ENCODE measurements around the gene PRPF40A.

The PRPF40A gene

DNA sequence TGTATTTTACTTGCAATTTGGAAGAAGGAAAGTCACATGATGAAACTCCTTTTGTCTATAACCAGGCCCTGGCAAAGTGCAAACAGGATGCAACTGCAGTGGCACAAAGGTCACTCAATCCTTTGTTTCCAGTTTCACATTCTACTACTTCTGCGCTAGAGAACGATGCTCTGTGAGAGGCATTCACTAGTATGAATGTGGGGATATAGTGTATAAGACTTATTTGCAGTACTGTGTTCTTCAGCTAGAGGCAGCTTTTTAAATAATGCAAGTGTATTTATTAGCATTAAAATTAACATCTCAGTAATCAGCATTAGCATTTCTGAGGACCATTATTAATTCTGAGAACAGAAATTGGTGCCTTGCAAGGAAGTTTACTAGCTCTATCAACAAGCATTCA is 68.9 kb downstream of the PRPF40A start:
- Histone ChIP-seq H3K36me3 (ENCODE audit: control insufficient read depth in 4 of 4, insufficient read depth in 4 of 4, low read length in 3 of 4) (peaks cover 4 to 26% (median 7%) of the 10 kb centered on the region in 4 experiments), H3K27ac (ENCODE audit: insufficient read depth in 1 of 2, low read depth in 1 of 2, low read length in 2 of 2, poor library complexity in 1 of 2, severe bottlenecking in 2 of 2) (no peak overlapping the region), H3K27me3 (replicated peaks in 2 of 5; ENCODE audit: control insufficient read depth in 4 of 5, insufficient read depth in 5 of 5, low read length in 4 of 5) (no peaks in the 10 kb centered on the region), H3K4me1 (ENCODE audit: control extremely low read depth in 1 of 4, control insufficient read depth in 4 of 4, insufficient read depth in 4 of 4, low read length in 3 of 4) (no peaks in the 10 kb centered on the region), H3K4me3 (ENCODE audit: control insufficient read depth in 1 of 7, extremely low read depth in 1 of 7, insufficient read depth in 4 of 7, low read depth in 2 of 7, low read length in 6 of 7) (no peak overlapping the region), H3K9me3 (ENCODE audit: control extremely low read depth in 1 of 5, control insufficient read depth in 4 of 5, insufficient read depth in 2 of 5, low read depth in 1 of 5, low read length in 4 of 5) (no peaks in the 10 kb centered on the region)
- no CpG with 5 or more reads among the region's 2 CpGs for WGBS (ENCODE audit: insufficient coverage)
- ChIA-PET POLR2A (no interaction called here), CTCF (interaction anchor here (0.8 to 2.3 kb wide), 5 partner anchors 10 to 610 kb away, joined by 3 to 17 read pairs (median 3); no protein-coding TSS in a partner anchor)
- peak in 2 of 3 donors; percentile 22 to 25 for DNase-seq

DNA sequence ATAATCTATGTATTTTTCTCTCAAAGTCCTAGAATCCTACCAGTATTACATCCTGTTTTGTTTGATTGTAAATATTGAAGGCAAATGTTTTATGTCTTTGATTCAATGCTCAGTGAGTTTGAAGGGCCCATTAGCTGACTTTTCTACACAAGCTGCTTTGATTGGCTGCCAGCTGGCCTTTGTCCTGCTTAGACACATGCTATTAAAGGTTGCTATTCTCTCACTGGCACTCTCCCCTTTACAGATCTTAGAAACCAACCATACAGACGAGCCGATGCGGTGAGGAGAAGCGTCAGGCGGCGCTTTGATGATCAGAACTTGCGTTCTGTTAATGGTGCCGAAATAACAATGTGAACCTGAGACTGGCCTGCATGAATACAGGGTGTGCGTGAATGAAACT is 69.7 kb downstream of the PRPF40A start:
- 95% methylated on average over 9 of the region's 9 CpGs for WGBS (ENCODE audit: insufficient coverage)
- H3K27me3 ChIP-seq (replicated peaks in 2 of 5; ENCODE audit: control insufficient read depth in 4 of 5, insufficient read depth in 5 of 5, low read length in 4 of 5), result no peaks in the 10 kb centered on the region
- H3K4me3 ChIP-seq (ENCODE audit: control insufficient read depth in 1 of 7, extremely low read depth in 1 of 7, insufficient read depth in 4 of 7, low read depth in 2 of 7, low read length in 6 of 7), result no peak overlapping the region
- no peaks in the 10 kb centered on the region for H3K4me1 ChIP-seq (ENCODE audit: control extremely low read depth in 1 of 4, control insufficient read depth in 4 of 4, insufficient read depth in 4 of 4, low read length in 3 of 4)
- H3K36me3 ChIP-seq (ENCODE audit: control insufficient read depth in 4 of 4, insufficient read depth in 4 of 4, low read length in 3 of 4), result peaks cover 2 to 19% (median 3%) of the 10 kb centered on the region in 4 experiments
- DNase-seq, result no peak
- H3K27ac ChIP-seq (ENCODE audit: insufficient read depth in 1 of 2, low read depth in 1 of 2, low read length in 2 of 2, poor library complexity in 1 of 2, severe bottlenecking in 2 of 2), result no peak overlapping the region
- CTCF ChIA-PET, result interaction anchor here (0.7 to 2.3 kb wide), 4 partner anchors 9 to 33 kb away, joined by 4 to 17 read pairs (median 8); no protein-coding TSS in a partner anchor
- no peaks in the 10 kb centered on the region for H3K9me3 ChIP-seq (ENCODE audit: control extremely low read depth in 1 of 5, control insufficient read depth in 4 of 5, insufficient read depth in 2 of 5, low read depth in 1 of 5, low read length in 4 of 5)
- POLR2A ChIA-PET, result no interaction called here

DNA sequence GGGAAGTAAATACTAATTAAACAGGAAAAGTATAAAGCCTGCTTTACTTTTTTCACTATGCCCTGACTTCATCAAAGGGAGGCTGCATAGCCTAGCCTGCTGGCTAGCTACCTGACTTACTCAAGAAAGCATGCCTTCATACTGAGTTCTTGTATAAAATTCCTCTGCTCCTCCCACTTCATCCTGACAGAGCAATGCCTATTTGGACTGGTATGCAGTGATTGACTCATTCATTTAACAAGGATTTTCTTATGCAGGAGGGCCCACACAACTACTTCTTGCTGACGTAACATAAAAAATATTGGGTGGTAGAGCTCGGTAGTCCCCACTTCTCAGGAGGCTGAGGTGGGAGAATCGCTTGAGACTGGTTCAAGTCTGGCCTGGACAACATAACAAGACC is 70.5 kb downstream of the PRPF40A start:
- POLR2A ChIA-PET, result no interaction called here
- no peaks in the 10 kb centered on the region for H3K4me1 ChIP-seq (ENCODE audit: control extremely low read depth in 1 of 4, control insufficient read depth in 4 of 4, insufficient read depth in 4 of 4, low read length in 3 of 4)

DNA sequence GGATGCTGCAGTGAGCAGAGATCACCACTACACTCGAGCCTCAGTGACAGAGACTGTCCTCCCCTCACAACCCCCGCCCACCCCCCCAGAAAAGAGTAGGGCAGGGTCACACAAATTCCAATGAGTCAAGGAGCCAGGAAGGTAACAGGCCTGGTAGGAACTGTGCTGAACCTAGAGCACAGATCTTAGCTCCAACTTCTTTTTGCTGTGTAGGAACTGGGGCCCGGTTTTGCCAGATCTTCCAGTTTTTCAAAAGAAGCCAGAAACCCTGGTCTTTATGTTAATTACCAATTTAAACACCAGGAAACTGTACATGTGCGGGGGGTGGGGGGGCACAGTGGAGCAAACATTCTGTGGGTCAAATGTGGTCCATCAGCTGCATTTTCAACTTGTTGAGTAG is 71.0 kb downstream of the PRPF40A start:
- no peaks in the 10 kb centered on the region for H3K4me1 ChIP-seq (ENCODE audit: control extremely low read depth in 1 of 4, control insufficient read depth in 4 of 4, insufficient read depth in 4 of 4, low read length in 3 of 4)
- no peak overlapping the region for H3K4me3 ChIP-seq (ENCODE audit: control insufficient read depth in 1 of 7, extremely low read depth in 1 of 7, insufficient read depth in 4 of 7, low read depth in 2 of 7, low read length in 6 of 7)
- WGBS (ENCODE audit: insufficient coverage), result 100% methylated on average over 1 of the region's 4 CpGs
- H3K36me3 ChIP-seq (ENCODE audit: control insufficient read depth in 4 of 4, insufficient read depth in 4 of 4, low read length in 3 of 4), result peaks cover 0 to 10% (median 3%) of the 10 kb centered on the region in 4 experiments
- H3K27me3 ChIP-seq (replicated peaks in 2 of 5; ENCODE audit: control insufficient read depth in 4 of 5, insufficient read depth in 5 of 5, low read length in 4 of 5), result no peaks in the 10 kb centered on the region
- POLR2A ChIA-PET, result no interaction called here
- H3K9me3 ChIP-seq (ENCODE audit: control extremely low read depth in 1 of 5, control insufficient read depth in 4 of 5, insufficient read depth in 2 of 5, low read depth in 1 of 5, low read length in 4 of 5), result no peaks in the 10 kb centered on the region
- CTCF ChIA-PET, result interaction anchor here (0.9 to 2.2 kb wide), 3 partner anchors 11 to 457 kb away, joined by 3 to 17 read pairs (median 6); no protein-coding TSS in a partner anchor
- no peak for DNase-seq
- H3K27ac ChIP-seq (ENCODE audit: insufficient read depth in 1 of 2, low read depth in 1 of 2, low read length in 2 of 2, poor library complexity in 1 of 2, severe bottlenecking in 2 of 2), result no peak overlapping the region

More for the DNA sequence above, 70.5 kb downstream of the PRPF40A start:
- H3K36me3 ChIP-seq (ENCODE audit: control insufficient read depth in 4 of 4, insufficient read depth in 4 of 4, low read length in 3 of 4), result peaks cover 0 to 11% (median 3%) of the 10 kb centered on the region in 4 experiments
- H3K27me3 ChIP-seq (replicated peaks in 2 of 5; ENCODE audit: control insufficient read depth in 4 of 5, insufficient read depth in 5 of 5, low read length in 4 of 5), result no peaks in the 10 kb centered on the region
- no peak for DNase-seq
- WGBS (ENCODE audit: insufficient coverage), result 100% methylated on average over 3 of the region's 3 CpGs
- H3K9me3 ChIP-seq (ENCODE audit: control extremely low read depth in 1 of 5, control insufficient read depth in 4 of 5, insufficient read depth in 2 of 5, low read depth in 1 of 5, low read length in 4 of 5), result no peaks in the 10 kb centered on the region
- H3K27ac ChIP-seq (ENCODE audit: insufficient read depth in 1 of 2, low read depth in 1 of 2, low read length in 2 of 2, poor library complexity in 1 of 2, severe bottlenecking in 2 of 2), result no peak overlapping the region
- CTCF ChIA-PET, result interaction anchor here (0.7 to 2.3 kb wide), 5 partner anchors 8 to 458 kb away, joined by 3 to 17 read pairs (median 6); no protein-coding TSS in a partner anchor
- H3K4me3 ChIP-seq (ENCODE audit: control insufficient read depth in 1 of 7, extremely low read depth in 1 of 7, insufficient read depth in 4 of 7, low read depth in 2 of 7, low read length in 6 of 7), result no peak overlapping the region

DNA sequence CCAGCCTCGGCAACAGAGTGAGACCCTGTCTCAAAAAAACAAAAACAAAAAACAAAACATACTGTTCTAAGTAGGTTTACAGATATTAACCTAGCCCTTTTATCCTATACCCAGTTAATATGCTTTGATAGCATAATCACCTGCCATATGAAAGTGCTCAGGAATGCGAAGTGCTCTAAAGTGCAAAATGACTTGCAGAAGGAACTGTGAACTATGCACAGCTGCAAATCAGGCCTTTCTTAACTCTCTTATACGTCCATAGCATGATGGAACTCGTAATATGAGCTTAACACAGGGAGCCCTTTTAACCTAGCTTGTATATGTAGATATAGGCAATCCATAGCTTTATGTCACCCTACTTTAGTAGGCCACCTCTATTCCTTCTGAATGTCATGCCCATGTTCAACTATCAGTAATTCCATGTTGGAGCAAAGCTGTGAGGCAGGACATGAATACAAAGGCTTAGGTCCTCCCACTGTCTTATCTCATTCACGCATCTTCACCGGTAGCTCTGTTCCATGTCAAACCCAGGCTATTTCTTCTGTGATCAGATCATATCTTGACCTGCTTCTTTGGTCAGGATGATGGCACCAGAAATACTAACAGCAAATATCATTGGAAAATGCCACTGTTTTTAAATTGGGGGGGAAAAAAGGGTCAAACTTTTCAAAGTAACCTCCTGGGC is 72.9 kb downstream of the PRPF40A start:
- ChIA-PET POLR2A (no interaction called here), CTCF (interaction anchor here (0.7 to 1.6 kb wide), 3 partner anchors 8 to 598 kb away, joined by 3 to 7 read pairs (median 3); no protein-coding TSS in a partner anchor)
- 94% methylated on average over 4 of the region's 6 CpGs for WGBS (ENCODE audit: insufficient coverage)
- Histone ChIP-seq H3K4me1 (ENCODE audit: control extremely low read depth in 1 of 4, control insufficient read depth in 4 of 4, insufficient read depth in 4 of 4, low read length in 3 of 4) (no peaks in the 10 kb centered on the region), H3K9me3 (ENCODE audit: control extremely low read depth in 1 of 5, control insufficient read depth in 4 of 5, insufficient read depth in 2 of 5, low read depth in 1 of 5, low read length in 4 of 5) (no peaks in the 10 kb centered on the region), H3K27ac (ENCODE audit: insufficient read depth in 1 of 2, low read depth in 1 of 2, low read length in 2 of 2, poor library complexity in 1 of 2, severe bottlenecking in 2 of 2) (no peak overlapping the region), H3K27me3 (replicated peaks in 2 of 5; ENCODE audit: control insufficient read depth in 4 of 5, insufficient read depth in 5 of 5, low read length in 4 of 5) (no peaks in the 10 kb centered on the region), H3K4me3 (ENCODE audit: control insufficient read depth in 1 of 7, extremely low read depth in 1 of 7, insufficient read depth in 4 of 7, low read depth in 2 of 7, low read length in 6 of 7) (no peak overlapping the region), H3K36me3 (ENCODE audit: control insufficient read depth in 4 of 4, insufficient read depth in 4 of 4, low read length in 3 of 4) (peaks cover 0 to 13% (median 2%) of the 10 kb centered on the region in 4 experiments)
- no peak for DNase-seq

DNA sequence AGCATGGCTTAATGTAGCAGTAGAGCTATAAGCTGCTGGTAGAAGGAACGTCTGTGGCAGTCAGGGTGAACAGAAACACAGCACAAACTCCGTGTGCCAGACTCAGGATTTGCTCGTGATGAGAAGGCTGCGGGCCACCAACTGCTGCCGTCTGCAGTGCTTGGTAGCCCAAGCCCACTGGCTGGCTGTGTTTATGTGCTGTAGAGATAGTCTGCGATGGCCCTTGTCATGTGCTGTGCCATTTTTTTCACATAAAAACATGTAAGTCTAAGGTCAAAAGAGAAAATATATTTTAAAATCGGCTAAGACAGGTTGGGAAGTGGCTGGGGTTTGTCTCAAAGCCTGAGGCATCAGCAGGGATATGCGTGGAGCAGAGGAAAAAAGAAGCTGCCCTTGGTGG is 78.7 kb downstream of the PRPF40A start:
- CTCF ChIA-PET, result interaction anchor here (1.0 to 1.9 kb wide), 7 partner anchors 9 to 463 kb away, joined by 3 to 9 read pairs (median 4); partner anchors contain the start of gene STAM2
- Histone ChIP-seq H3K9me3 (ENCODE audit: control extremely low read depth in 1 of 5, control insufficient read depth in 4 of 5, insufficient read depth in 2 of 5, low read depth in 1 of 5, low read length in 4 of 5) (no peaks in the 10 kb centered on the region), H3K4me1 (ENCODE audit: control extremely low read depth in 1 of 4, control insufficient read depth in 4 of 4, insufficient read depth in 4 of 4, low read length in 3 of 4) (no peaks in the 10 kb centered on the region), H3K27me3 (replicated peaks in 2 of 5; ENCODE audit: control insufficient read depth in 4 of 5, insufficient read depth in 5 of 5, low read length in 4 of 5) (no peaks in the 10 kb centered on the region), H3K27ac (ENCODE audit: insufficient read depth in 1 of 2, low read depth in 1 of 2, low read length in 2 of 2, poor library complexity in 1 of 2, severe bottlenecking in 2 of 2) (no peak overlapping the region), H3K36me3 (ENCODE audit: control insufficient read depth in 4 of 4, insufficient read depth in 4 of 4, low read length in 3 of 4) (peaks cover 0 to 2% (median 0%) of the 10 kb centered on the region in 4 experiments), H3K4me3 (ENCODE audit: control insufficient read depth in 1 of 7, extremely low read depth in 1 of 7, insufficient read depth in 4 of 7, low read depth in 2 of 7, low read length in 6 of 7) (no peak overlapping the region)
- DNase-seq, result no peak
- POLR2A ChIA-PET, result no interaction called here
- 86% methylated on average over 7 of the region's 8 CpGs for WGBS (ENCODE audit: insufficient coverage)

DNA sequence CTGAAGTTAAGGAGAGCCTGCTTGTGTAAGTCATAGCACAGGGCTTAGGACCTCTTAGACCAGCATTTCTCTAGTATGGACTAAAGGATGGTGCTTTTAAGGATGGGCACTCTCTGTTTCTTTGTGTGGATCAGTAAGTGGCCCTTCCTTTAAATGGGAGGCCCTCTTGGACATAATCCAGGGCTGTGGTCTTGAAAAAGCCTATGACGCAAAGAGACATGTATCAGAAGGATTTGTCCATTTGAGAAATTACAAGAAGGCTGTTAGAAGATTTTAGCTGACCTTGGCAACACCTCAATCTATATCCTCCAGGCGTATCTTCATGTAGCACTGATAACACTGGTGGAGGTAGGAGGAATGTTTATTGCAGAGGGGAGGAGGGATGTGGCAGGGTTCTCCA is 79.2 kb downstream of the PRPF40A start:
- no peaks in the 10 kb centered on the region for H3K27me3 ChIP-seq (replicated peaks in 2 of 5; ENCODE audit: control insufficient read depth in 4 of 5, insufficient read depth in 5 of 5, low read length in 4 of 5)
- no peak for DNase-seq
- ChIA-PET CTCF (interaction anchor here (1.0 to 2.5 kb wide), 7 partner anchors 9 to 462 kb away, joined by 3 to 9 read pairs (median 3); partner anchors contain the start of gene STAM2), POLR2A (no interaction called here)
- H3K4me1 ChIP-seq (ENCODE audit: control extremely low read depth in 1 of 4, control insufficient read depth in 4 of 4, insufficient read depth in 4 of 4, low read length in 3 of 4), result no peaks in the 10 kb centered on the region
- H3K9me3 ChIP-seq (ENCODE audit: control extremely low read depth in 1 of 5, control insufficient read depth in 4 of 5, insufficient read depth in 2 of 5, low read depth in 1 of 5, low read length in 4 of 5), result no peaks in the 10 kb centered on the region
- peaks cover 0 to 2% (median 0%) of the 10 kb centered on the region in 4 experiments for H3K36me3 ChIP-seq (ENCODE audit: control insufficient read depth in 4 of 4, insufficient read depth in 4 of 4, low read length in 3 of 4)
- H3K27ac ChIP-seq (ENCODE audit: insufficient read depth in 1 of 2, low read depth in 1 of 2, low read length in 2 of 2, poor library complexity in 1 of 2, severe bottlenecking in 2 of 2), result no peak overlapping the region
- WGBS (ENCODE audit: insufficient coverage), result 100% methylated on average over 1 of the region's 2 CpGs
- H3K4me3 ChIP-seq (ENCODE audit: control insufficient read depth in 1 of 7, extremely low read depth in 1 of 7, insufficient read depth in 4 of 7, low read depth in 2 of 7, low read length in 6 of 7), result no peak overlapping the region

All from common myeloid progenitor, CD34-positive (primary cell).